GM12891 (cell line): ENCODE data around the gene IL3RA.
"Not testable (repeated sequence)": the region's sequence is repeated elsewhere in the genome, so short reads cannot be mapped to it uniquely, and the experiment has no call there.

Source experiments
- PAX5 ChIP-seq: IDR thresholded peaks from 2 replicates; pipeline ENCODE4 v1.6.1; 2011; ENCODE audit warnings: low read length, moderate library complexity, mild to moderate bottlenecking; ENCODE audit not compliant: insufficient read depth, severe bottlenecking
- POLR2A ChIP-seq: IDR thresholded peaks from 2 replicates; pipeline ENCODE4 v1.6.1; 2011; ENCODE audit warnings: low read depth, low read length, control low read depth
- POLR2AphosphoS5 ChIP-seq: IDR thresholded peaks from 2 replicates; pipeline ENCODE4 v1.6.1; 2011; ENCODE audit warnings: low read depth, low read length, control low read depth
- POU2F2 ChIP-seq: IDR thresholded peaks from 2 replicates; pipeline ENCODE4 v1.6.1; 2011; ENCODE audit warnings: low read depth, mild to moderate bottlenecking, control low read depth, low read length, moderate library complexity
- TAF1 ChIP-seq: IDR thresholded peaks from 2 replicates; pipeline ENCODE4 v1.6.1; 2011; ENCODE audit warnings: low read depth, low read length, control low read depth

GRCh38 chrX:1297591-1297990, 39.0 kb upstream of the IL3RA start:
- TF ChIP-seq POLR2A, POLR2AphosphoS5, TAF1, POU2F2, PAX5: not testable (repeated sequence)
